SK-N-SH (cell line): ENCODE data around the gene MYO1D. TPM values are rescaled to one million over a fixed set of nuclear protein-coding genes. Genes with fewer than 3 reads are reported as not detected.

Source experiments
- CTCF ChIA-PET: fragments of 300-600, 350-600 bp; formaldehyde crosslinking; extraction: SDS; loops from one replicate; lab custom pipeline; 2021; lab: Yijun Ruan, JAX
- POLR2A ChIA-PET: fragments of 350-600 bp; sonication (Branson Sonifier 250); formaldehyde crosslinking; extraction: SDS; loops from one replicate; lab custom pipeline; 2020; ENCODE audit warnings: antibody characterized with exemption, inconsistent platforms; lab: Yijun Ruan, JAX
- DNase-seq: peaks from one replicate; pipeline ENCODE4 v3.0.0; 2012
- H2AFZ ChIP-seq: fragments of 200-600 bp; sonication (generic); 2 replicates; pipeline ENCODE4 v1.8.1; 2016; ENCODE audit warnings: antibody characterized with exemption, mild to moderate bottlenecking, low read depth
- H3F3A ChIP-seq: fragments of 200-600 bp; sonication (generic); replicated peaks from 2 replicates; pipeline ENCODE3; 2016; ENCODE audit warnings: antibody characterized with exemption, mild to moderate bottlenecking; ENCODE audit not compliant: insufficient read depth
- H3K27ac ChIP-seq, 2 experiments: fragments of 200-500 bp in 1 of 2; fragments of 200-600 bp in 1 of 2; sonication (Bioruptor generic) in 1 of 2; sonication (generic), shearing (Covaris generic) in 1 of 2; 2 replicates each; pipeline versions ENCODE4 v1.5.1 to v1.6.1; 2014 to 2016; ENCODE audit warnings: low read depth in 2 of 2, inconsistent platforms in 1 of 2, low read length in 1 of 2, mild to moderate bottlenecking in 1 of 2, mixed read lengths in 1 of 2
- H3K27me3 ChIP-seq: fragments of 200-600 bp; sonication (generic), shearing (Covaris generic); 2 replicates; pipeline ENCODE4 v1.6.1; 2016; ENCODE audit warnings: mixed run types; ENCODE audit not compliant: insufficient read depth
- H3K36me3 ChIP-seq, 2 experiments: fragments of 200-500 bp in 1 of 2; fragments of 200-600 bp in 1 of 2; sonication (Bioruptor generic) in 1 of 2; sonication (generic) in 1 of 2; replicated peaks in 1 of 2; 2 replicates each; pipeline versions ENCODE3 to v1.5.1; 2014 to 2016; ENCODE audit warnings: low read length in 1 of 2, mild to moderate bottlenecking in 1 of 2; ENCODE audit not compliant: insufficient read depth in 2 of 2, control insufficient read depth in 1 of 2
- H3K4me1 ChIP-seq, 2 experiments: fragments of 200-500 bp in 1 of 2; fragments of 200-600 bp in 1 of 2; sonication (Bioruptor generic) in 1 of 2; sonication (generic), shearing (Covaris generic) in 1 of 2; 2 replicates each; pipeline versions ENCODE4 v1.5.1 to v1.6.1; 2014 to 2016; ENCODE audit warnings: low read depth in 1 of 2, low read length in 1 of 2, mixed run types in 1 of 2; ENCODE audit not compliant: insufficient read depth in 2 of 2, control insufficient read depth in 1 of 2
- H3K4me2 ChIP-seq: fragments of 200-600 bp; sonication (generic), shearing (Covaris generic); 2 replicates; pipeline ENCODE4 v1.6.1; 2017; ENCODE audit warnings: mixed run types
- H3K4me3 ChIP-seq, 2 experiments: fragments of 200-500 bp in 1 of 2; fragments of 200-600 bp in 1 of 2; sonication (Bioruptor generic) in 1 of 2; sonication (generic), shearing (Covaris generic) in 1 of 2; 2 replicates each; pipeline versions ENCODE4 v1.5.1 to v1.8.1; 2014 to 2016; ENCODE audit warnings: low read depth in 2 of 2, inconsistent platforms in 1 of 2, low read length in 1 of 2, mild to moderate bottlenecking in 1 of 2, mixed read lengths in 1 of 2, moderate library complexity in 1 of 2
- H3K79me2 ChIP-seq: fragments of 200-600 bp; sonication (generic); 2 replicates; pipeline ENCODE4 v1.8.1; 2017; ENCODE audit warnings: mild to moderate bottlenecking; ENCODE audit not compliant: insufficient read depth
- H3K9ac ChIP-seq: fragments of 200-600 bp; sonication (generic); 2 replicates; pipeline ENCODE4 v1.6.1; 2017; ENCODE audit warnings: mixed run types
- H3K9me2 ChIP-seq: fragments of 200-600 bp; sonication (generic); 2 replicates; pipeline ENCODE4 v1.6.1; 2017; ENCODE audit warnings: mixed run types
- H3K9me3 ChIP-seq: fragments of 200-600 bp; sonication (generic); 2 replicates; pipeline ENCODE4 v1.6.1; 2017; ENCODE audit warnings: mixed run types, mild to moderate bottlenecking, moderate library complexity
- H4K20me1 ChIP-seq: fragments of 200-600 bp; sonication (generic); 2 replicates; pipeline ENCODE4 v1.6.1; 2017; ENCODE audit warnings: mild to moderate bottlenecking, mixed run types; ENCODE audit not compliant: insufficient read depth
- CTCF ChIP-seq: fragments of 200-600 bp; sonication (generic); IDR thresholded peaks from 2 replicates; pipeline ENCODE4 v1.6.1; 2017; ENCODE audit warnings: antibody characterized with exemption, mild to moderate bottlenecking, moderate library complexity
- ELF1 ChIP-seq: IDR thresholded peaks from 2 replicates; pipeline ENCODE4 v1.4.0; 2012
- MXI1 ChIP-seq: IDR thresholded peaks from 2 replicates; pipeline ENCODE4 v1.6.1; 2012; ENCODE audit warnings: mild to moderate bottlenecking, low read depth, low read length, improper control_type of control experiment
- NRF1 ChIP-seq: IDR thresholded peaks from 2 replicates; pipeline ENCODE4 v1.6.1; 2012; ENCODE audit warnings: low read depth, mild to moderate bottlenecking, low read length
- PBX3 ChIP-seq: IDR thresholded peaks from 2 replicates; pipeline ENCODE4; 2012
- REST ChIP-seq: IDR thresholded peaks from 2 replicates; pipeline ENCODE4 v1.6.1; 2012; ENCODE audit warnings: mild to moderate bottlenecking, low read depth, low read length, moderate library complexity
- SIN3A ChIP-seq: IDR thresholded peaks from 2 replicates; pipeline ENCODE4 v1.6.1; 2012; ENCODE audit warnings: low read depth, mild to moderate bottlenecking, low read length, moderate library complexity, borderline replicate concordance
- SMC3 ChIP-seq: IDR thresholded peaks from 2 replicates; pipeline ENCODE4 v1.6.1; 2012; ENCODE audit warnings: low read depth, low read length, improper control_type of control experiment
- TAF1 ChIP-seq: IDR thresholded peaks from 2 replicates; pipeline ENCODE4 v1.6.1; 2012; ENCODE audit warnings: low read depth, mild to moderate bottlenecking, low read length, moderate library complexity, borderline replicate concordance
- ZBTB33 ChIP-seq: IDR thresholded peaks from 2 replicates; pipeline ENCODE4 v1.4.0; 2012; ENCODE audit warnings: low read depth, borderline replicate concordance
- WGBS: methylation state at CpG from one replicate; pipeline ENCODE4 v1.1.6; 2017; ENCODE audit warnings: low lambda C conversion rate; 5-methylcytosine and 5-hydroxymethylcytosine counted together
- polyA plus RNA-seq, 3 experiments: library from polyadenylated mRNA; depleted of rRNA; stranded (reverse); fragments of >200 nt; gene quantifications; 2 replicates each; pipeline ENCODE4 v1.2.3, GENCODE V29; 2012

MYO1D gene
- polyA plus RNA-seq, 1 of the 3 experiments (the other 2 are of a cell fraction) = 20.4 TPM

- WGBS = 88% methylated on average over 7 of the region's 7 CpGs
- Histone ChIP-seq H3K27ac (no peak overlapping the region), H3K9me3 (no peaks in the 10 kb centered on the region), H4K20me1 (no peaks in the 10 kb centered on the region), H3K79me2 (no peaks in the 10 kb centered on the region), H3K4me1 (peaks cover 0 to 6% of the 10 kb centered on the region in 2 experiments; a peak in 1 of 4 replicates), H3K36me3 (no peaks in the 10 kb centered on the region), H3K9ac (no peak overlapping the region), H3K4me2 (no peak overlapping the region), H2AFZ (no peak overlapping the region), H3K4me3 (no peak overlapping the region), H3K27me3 (no peaks in the 10 kb centered on the region), H3K9me2 (no peaks in the 10 kb centered on the region), H3F3A (no peaks in the 10 kb centered on the region)
- no peak for DNase-seq
- ChIA-PET POLR2A (no interaction called here), CTCF (no interaction called here)
- TF ChIP-seq TAF1 = no peak
These were observed 334.7 kb downstream of the MYO1D start for GRCh38 chr17:32542186-32542585.

GRCh38 chr17:32541640-32542039, 335.3 kb downstream of the MYO1D start:
- Histone ChIP-seq H4K20me1 (no peaks in the 10 kb centered on the region), H3K4me1 (peaks cover 0 to 6% of the 10 kb centered on the region in 2 experiments; a peak in 1 of 4 replicates), H3K27ac (no peak overlapping the region), H3K9me3 (no peaks in the 10 kb centered on the region), H3K9ac (no peak overlapping the region), H3K79me2 (no peaks in the 10 kb centered on the region)
- DNase-seq = no peak
- CTCF ChIA-PET = no interaction called here
- TF ChIP-seq ELF1 = no peak
- TF ChIP-seq MXI1 = no peak
- TF ChIP-seq SMC3 = no peak
- TF ChIP-seq CTCF = no peak
- TF ChIP-seq TAF1 = no peak
- TF ChIP-seq PBX3 = no peak
- no peak for TF ChIP-seq ZBTB33
- TF ChIP-seq NRF1 = no peak
- no peak for TF ChIP-seq SIN3A
- no peak for TF ChIP-seq REST
- TF ChIP-seq, all 33 proteins: peak for 0
- Histone ChIP-seq H3F3A (peaks cover 1% of the 10 kb centered on the region), H3K4me3 (no peak overlapping the region), H2AFZ (no peak overlapping the region), H3K27me3 (no peaks in the 10 kb centered on the region), H3K4me2 (no peak overlapping the region), H3K9me2 (no peaks in the 10 kb centered on the region), H3K36me3 (no peaks in the 10 kb centered on the region)
- WGBS = 81% methylated on average over 5 of the region's 5 CpGs
- POLR2A ChIA-PET = no interaction called here
